ENCODE data around the gene GAB3. TPM values are rescaled to one million over a fixed set of nuclear protein-coding genes. Genes with fewer than 3 reads are reported as not detected.

The GAB3 gene
- total RNA-seq, 1 experiment from 2014 or later, result 0.72 TPM

DNA sequence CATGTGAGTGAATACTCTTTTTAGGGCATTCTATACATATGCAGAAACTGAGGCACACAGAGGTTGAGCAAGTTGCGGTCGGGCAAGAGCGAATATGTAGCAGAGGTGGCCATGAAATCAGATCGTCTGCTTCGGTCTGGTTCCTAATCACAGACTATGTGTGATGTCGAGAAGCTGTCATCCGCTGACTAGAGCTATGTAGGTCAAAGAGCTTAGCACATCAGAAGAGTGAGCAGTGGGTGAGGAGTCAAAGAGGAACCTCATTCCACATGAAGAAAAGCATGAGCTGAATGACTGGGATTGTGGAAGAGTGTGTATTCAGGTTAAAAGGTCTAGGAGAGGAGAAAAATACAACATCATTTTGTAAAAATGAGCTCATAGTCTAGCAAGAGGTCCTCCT is 19.0 kb downstream of the GAB3 start:
- no peaks in the 10 kb centered on the region for H3K36me3 Mint-ChIP-seq
- H3K27me3 Mint-ChIP-seq (ENCODE audit: low read depth), result no peaks in the 10 kb centered on the region
- CTCF ChIA-PET, result interaction anchor here (1.1 kb wide), 1 partner anchor 17 kb away, joined by 5 read pairs; no protein-coding TSS in a partner anchor
- H3K27ac Mint-ChIP-seq, result no peak overlapping the region
- ATAC-seq (no peak), DNase-seq (ENCODE audit: low spot score) (no peak)
- TF ChIP-seq, protein P1, sequence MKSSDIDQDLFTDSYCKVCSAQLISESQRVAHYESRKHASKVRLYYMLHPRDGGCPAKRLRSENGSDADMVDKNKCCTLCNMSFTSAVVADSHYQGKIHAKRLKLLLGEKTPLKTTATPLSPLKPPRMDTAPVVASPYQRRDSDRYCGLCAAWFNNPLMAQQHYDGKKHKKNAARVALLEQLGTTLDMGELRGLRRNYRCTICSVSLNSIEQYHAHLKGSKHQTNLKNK (CRISPR knock-in tag; IDR thresholded peaks at IDR 0.05), result no peak
- TF ChIP-seq GABPB1 (CRISPR knock-in tag; IDR thresholded peaks at IDR 0.05) (no peak), FOXK1 (CRISPR knock-in tag; IDR thresholded peaks at IDR 0.05) (no peak), ZNF219 (CRISPR knock-in tag; IDR thresholded peaks at IDR 0.05; ENCODE audit: borderline replicate concordance) (no peak), RORB (CRISPR knock-in tag; IDR thresholded peaks at IDR 0.05) (no peak), SOX15 (CRISPR knock-in tag; IDR thresholded peaks at IDR 0.05) (no peak), NR3C1 (CRISPR knock-in tag; conservative IDR thresholded peaks at IDR 0.05; ENCODE audit: low read depth) (no peak), CDX4 (CRISPR knock-in tag; IDR thresholded peaks at IDR 0.05; ENCODE audit: borderline replicate concordance) (no peak), NFE2L1 (CRISPR knock-in tag; IDR thresholded peaks at IDR 0.05) (no peak)
- TF ChIP-seq, protein P2, sequence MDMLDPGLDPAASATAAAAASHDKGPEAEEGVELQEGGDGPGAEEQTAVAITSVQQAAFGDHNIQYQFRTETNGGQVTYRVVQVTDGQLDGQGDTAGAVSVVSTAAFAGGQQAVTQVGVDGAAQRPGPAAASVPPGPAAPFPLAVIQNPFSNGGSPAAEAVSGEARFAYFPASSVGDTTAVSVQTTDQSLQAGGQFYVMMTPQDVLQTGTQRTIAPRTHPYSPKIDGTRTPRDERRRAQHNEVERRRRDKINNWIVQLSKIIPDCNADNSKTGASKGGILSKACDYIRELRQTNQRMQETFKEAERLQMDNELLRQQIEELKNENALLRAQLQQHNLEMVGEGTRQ (CRISPR knock-in tag; IDR thresholded peaks at IDR 0.05), result no peak
- H3K9me3 Mint-ChIP-seq, result no peaks in the 10 kb centered on the region
- POLR2A ChIA-PET, result no interaction called here
- H3K4me3 Mint-ChIP-seq, result no peak overlapping the region
- peaks cover 12% of the 10 kb centered on the region for H3K4me1 Mint-ChIP-seq

GRCh38 chrX:154731184-154731583 is 19.7 kb downstream of the GAB3 start:
- H3K4me3 Mint-ChIP-seq, result no peak overlapping the region
- no peak overlapping the region for H3K27ac Mint-ChIP-seq
- H3K27me3 Mint-ChIP-seq (ENCODE audit: low read depth), result no peaks in the 10 kb centered on the region
- ATAC-seq, result no peak
- CTCF ChIA-PET, result interaction anchor here (1.9 kb wide), 1 partner anchor 18 kb away, joined by 5 read pairs; no protein-coding TSS in a partner anchor
- no peaks in the 10 kb centered on the region for H3K9me3 Mint-ChIP-seq
- no peak for DNase-seq (ENCODE audit: low spot score)
- H3K36me3 Mint-ChIP-seq, result no peaks in the 10 kb centered on the region
- TF ChIP-seq NFATC4 (CRISPR knock-in tag; IDR thresholded peaks at IDR 0.05) (no peak), TCF7 (CRISPR knock-in tag; IDR thresholded peaks at IDR 0.05; ENCODE audit: low read depth) (no peak)
- TF ChIP-seq, protein P3, sequence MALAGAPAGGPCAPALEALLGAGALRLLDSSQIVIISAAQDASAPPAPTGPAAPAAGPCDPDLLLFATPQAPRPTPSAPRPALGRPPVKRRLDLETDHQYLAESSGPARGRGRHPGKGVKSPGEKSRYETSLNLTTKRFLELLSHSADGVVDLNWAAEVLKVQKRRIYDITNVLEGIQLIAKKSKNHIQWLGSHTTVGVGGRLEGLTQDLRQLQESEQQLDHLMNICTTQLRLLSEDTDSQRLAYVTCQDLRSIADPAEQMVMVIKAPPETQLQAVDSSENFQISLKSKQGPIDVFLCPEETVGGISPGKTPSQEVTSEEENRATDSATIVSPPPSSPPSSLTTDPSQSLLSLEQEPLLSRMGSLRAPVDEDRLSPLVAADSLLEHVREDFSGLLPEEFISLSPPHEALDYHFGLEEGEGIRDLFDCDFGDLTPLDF (CRISPR knock-in tag; IDR thresholded peaks at IDR 0.05), result no peak
- H3K4me1 Mint-ChIP-seq, result peaks cover 12% of the 10 kb centered on the region
- POLR2A ChIA-PET, result no interaction called here

DNA sequence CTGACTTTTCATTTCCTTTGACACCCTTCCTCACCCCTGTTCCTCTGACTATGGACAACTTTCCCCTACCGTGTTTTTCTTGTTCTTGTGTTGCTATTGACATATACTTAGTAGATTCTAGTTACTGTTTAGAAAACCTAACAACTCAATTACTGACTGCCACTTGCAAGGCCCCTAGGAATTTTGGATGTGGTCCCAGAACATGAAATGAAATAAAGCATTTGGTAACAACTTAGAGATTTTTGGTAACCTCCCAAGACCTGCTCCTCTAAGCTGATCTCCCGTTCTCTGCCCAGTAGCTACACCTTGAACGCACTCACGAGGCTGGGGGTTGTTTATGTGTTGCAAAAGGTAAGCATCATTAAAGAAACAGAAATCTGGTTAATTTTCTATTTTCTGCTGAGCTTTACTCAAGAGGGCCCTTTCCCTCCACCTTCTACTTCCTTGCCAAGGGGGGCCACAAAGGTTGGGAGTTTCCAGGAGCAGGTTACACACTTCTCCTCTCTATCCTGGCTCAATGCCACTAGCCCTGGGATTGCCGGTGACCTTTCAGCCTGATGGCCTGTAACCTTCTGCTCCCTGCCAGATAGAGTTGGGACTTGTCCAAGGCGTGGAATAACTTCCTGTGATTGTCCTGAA is 20.5 kb downstream of the GAB3 start:
- ChIA-PET CTCF (interaction anchor here (1.9 kb wide), 1 partner anchor 19 kb away, joined by 5 read pairs; no protein-coding TSS in a partner anchor), POLR2A (no interaction called here)
- no peak for ATAC-seq
- Mint-ChIP-seq H3K27ac (no peak overlapping the region), H3K27me3 (ENCODE audit: low read depth) (no peaks in the 10 kb centered on the region), H3K4me1 (peaks cover 12% of the 10 kb centered on the region), H3K9me3 (no peaks in the 10 kb centered on the region), H3K4me3 (no peak overlapping the region), H3K36me3 (no peaks in the 10 kb centered on the region)
- TF ChIP-seq, protein P1 (CRISPR knock-in tag; IDR thresholded peaks at IDR 0.05), result no peak
- TF ChIP-seq, protein P2 (CRISPR knock-in tag; IDR thresholded peaks at IDR 0.05), result no peak
- TF ChIP-seq FOXK1 (CRISPR knock-in tag; IDR thresholded peaks at IDR 0.05) (no peak), PRDM15 (CRISPR knock-in tag; IDR thresholded peaks at IDR 0.05) (no peak), CREB1 (CRISPR knock-in tag; IDR thresholded peaks at IDR 0.05) (no peak)
- TF ChIP-seq, protein P4, sequence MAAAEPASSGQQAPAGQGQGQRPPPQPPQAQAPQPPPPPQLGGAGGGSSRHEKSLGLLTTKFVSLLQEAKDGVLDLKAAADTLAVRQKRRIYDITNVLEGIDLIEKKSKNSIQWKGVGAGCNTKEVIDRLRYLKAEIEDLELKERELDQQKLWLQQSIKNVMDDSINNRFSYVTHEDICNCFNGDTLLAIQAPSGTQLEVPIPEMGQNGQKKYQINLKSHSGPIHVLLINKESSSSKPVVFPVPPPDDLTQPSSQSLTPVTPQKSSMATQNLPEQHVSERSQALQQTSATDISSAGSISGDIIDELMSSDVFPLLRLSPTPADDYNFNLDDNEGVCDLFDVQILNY (CRISPR knock-in tag; IDR thresholded peaks at IDR 0.05), result no peak
- DNase-seq (ENCODE audit: low spot score), result no peak

Measured in WTC11 (cell line).